ENCODE data around the gene WDR37.

WDR37 gene

GRCh38 chr10:1074748-1075308 lies 18.6 kb downstream of the WDR37 start:
- DNase-seq: no peak

DNA sequence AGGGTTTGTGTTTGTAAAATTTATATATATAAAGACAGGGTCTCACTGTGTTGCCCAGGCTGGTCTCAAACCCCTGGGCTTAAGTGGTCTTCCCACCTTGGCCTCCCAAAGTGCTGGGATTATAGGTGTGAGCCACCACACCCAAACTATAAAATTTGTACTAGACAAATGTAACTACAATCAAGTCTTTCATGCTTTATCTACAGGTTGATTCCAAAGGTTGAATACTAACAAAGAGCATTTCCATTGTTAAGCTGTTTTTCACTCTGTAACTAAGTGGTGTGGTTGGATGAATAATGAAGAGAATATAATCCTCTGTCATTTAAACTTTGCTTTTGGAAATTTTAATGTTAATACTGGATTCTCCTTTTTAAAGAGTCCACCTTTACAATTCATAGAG lies 22.5 kb downstream of the WDR37 start:
- no peak for DNase-seq

DNA sequence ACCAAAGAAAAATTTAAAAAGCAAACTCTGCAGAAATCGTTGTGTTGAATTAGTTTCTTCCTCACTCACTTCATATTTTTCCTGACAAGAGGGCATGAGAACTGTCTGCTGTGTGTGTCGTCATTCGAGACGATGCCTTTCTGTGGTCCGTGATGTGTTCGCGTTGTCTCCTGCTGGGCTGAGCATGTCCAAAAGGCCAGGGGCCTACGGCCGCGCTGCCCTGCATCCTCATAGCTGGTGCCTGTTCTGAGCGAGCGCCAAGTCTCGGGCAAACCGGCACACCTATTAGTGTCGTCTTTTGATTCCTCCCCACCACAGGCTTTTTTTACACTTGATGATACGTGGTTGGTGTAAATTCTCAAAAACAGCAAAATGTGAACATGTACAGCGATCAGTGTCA lies 27.4 kb downstream of the WDR37 start:
- no peak for DNase-seq

DNA sequence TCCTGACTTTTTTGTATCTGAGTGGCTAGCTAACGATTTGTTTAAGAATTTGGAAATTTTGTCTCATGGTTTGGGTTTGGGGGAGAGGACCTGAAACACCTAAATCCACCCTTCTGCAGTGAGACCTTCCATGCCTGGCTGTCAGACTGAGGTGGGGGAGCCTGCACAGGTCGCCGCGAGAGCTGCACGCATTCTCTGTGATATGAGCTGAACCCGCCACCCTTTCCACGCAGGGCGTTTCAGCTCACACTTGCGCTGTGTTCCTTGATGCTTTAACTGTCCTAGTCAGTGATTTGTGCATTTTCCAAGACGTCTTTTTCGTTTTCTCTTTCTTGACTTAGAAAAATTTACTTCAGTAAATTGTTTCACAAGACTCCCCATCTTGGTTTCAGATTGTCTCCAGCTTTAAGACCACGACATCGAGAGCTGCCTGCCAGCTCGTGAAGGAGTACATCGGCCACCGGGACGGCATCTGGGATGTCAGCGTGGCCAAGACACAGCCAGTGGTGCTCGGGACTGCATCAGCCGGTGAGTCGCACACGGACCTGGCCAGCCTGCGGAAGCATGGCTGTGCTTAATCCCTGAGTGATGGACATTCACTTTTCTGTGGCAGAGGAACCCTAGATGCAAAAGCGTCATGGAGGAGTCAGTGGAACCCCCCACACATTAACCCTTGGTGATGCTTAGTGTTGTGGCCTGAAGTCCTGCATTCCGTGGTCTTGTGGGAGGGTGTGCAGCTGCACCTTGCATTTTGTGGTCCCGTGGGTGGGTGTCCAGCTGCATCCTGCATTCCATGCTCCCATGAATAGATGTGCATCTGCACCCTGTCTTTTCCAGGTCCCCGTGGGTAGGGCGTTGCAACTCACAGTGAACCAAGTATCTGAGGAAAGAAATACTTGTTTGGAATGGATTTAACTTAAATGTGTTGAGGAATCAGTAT lies 28.1 kb downstream of the WDR37 start:
- no peak for DNase-seq

DNA sequence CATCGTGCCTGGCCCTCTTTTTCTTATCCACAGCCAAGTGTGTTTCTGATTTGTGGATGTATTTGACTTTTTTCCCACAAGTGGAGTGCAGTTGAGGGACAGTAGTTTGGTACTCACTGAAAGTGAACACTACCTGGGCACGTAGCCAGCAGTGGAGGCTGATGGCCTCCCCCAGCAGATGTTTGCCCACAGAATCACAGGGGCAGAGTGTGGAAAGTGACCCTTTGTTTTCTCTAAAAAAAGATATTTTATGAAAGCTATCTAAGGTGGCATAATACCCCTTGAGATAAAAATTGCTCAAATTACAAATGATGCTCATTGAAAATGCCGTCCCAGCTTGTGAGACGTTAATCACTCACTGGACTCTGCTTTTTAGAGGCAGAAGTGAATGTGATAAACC lies 29.1 kb downstream of the WDR37 start:
- DNase-seq: no peak

- DNase-seq: no peak
Measured at GRCh38 chr10:1086787-1087186, 30.6 kb downstream of the WDR37 start.

GRCh38 chr10:1089017-1089689 lies 33.0 kb downstream of the WDR37 start:
- peak; percentile 17 for DNase-seq

DNA sequence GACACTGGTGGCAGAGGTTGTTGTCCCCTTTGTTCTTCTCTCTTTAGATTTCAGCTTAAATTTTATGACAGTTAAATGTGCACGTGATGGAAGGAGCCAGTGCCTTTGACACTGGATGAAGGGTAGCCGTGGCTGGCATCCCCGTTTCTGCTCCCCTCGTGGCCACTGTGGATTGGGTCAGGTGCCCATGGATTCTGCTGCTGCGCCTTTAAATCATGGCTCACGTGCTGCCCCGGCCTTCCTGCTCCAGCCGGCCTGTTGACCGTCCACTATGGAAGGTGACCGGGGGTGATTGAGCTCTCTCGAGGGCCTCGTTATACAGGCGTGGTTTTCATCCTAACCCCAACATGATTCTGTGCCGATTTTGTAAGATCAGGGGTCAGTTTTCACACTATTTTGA lies 34.5 kb downstream of the WDR37 start:
- no peak for DNase-seq

DNA sequence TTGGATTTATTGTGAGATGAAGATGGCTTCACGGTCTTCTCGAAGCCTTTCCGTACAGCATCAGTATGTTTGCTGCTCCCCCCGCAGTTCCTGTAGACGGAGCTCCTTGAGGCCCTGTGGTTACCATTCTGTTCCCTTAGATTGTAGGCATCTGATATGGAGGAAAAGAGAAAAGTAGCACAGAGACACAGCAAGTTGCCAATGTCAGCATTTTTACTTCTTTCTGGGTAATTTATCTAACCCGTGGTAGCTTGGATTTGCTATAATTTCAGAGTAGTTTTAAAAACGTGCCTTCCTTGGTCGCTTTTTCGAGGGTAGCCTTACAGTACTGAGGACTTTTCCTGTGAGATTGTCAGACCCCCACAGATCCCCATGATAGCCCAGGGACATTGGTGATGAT lies 37.5 kb downstream of the WDR37 start:
- DNase-seq: no peak

- DNase-seq: peak; percentile 83
Measured at GRCh38 chr10:1094112-1095057, 38.2 kb downstream of the WDR37 start.

DNA sequence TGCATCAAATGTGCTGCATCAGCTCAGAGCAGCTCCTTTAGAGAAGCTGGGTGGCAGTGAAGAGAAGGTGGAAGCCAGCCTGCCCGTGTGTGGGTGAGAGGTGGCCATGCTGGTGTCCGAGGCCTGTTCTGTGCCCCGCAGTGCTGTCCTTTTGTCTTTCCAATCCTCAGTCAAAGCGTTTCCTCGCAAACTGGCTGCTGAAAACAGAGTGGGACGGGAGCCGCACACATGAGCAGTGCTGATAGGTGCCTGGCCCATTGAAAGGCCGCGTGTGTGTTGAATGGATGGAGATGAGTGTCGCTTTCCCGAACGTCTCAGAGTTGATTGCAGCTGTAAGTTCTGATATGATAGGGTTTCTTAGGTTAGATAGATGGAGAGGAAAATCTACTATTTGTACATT lies 39.3 kb downstream of the WDR37 start:
- no peak for DNase-seq

DNA sequence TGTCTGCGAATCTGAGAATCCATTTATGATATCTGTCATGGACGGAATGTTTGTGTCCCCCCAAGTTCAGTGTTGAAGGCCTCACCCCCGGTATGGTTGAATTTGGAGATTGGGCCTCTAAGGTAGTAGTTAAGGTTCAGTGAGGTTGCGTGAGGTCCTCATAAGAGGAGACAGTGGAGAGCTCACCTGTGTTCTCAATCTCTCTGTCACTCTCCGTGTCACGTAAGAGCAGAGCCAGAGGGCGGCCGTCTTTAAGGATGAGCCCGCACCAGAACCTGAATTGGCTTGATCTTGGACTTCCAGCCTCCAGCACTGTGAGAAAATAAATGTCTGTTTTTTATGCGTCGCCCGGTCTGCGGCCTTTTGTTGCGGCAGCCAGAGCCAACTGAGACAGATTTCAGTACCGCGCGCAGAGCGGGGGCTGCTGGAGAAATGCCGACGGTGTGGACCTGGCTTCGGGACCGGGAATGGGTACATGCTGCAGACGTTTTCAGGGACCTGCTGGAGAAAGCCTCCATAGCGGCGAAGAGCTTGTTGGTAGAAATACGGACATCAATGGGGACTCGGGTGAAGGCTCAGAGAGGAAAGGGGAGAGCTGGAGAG lies 40.2 kb downstream of the WDR37 start:
- DNase-seq: no peak

- DNase-seq: no peak
Measured at GRCh38 chr10:1097436-1097835, 41.3 kb downstream of the WDR37 start.

GRCh38 chr10:1100143-1100542 lies 44.0 kb downstream of the WDR37 start:
- DNase-seq: no peak

- DNase-seq: no peak
Measured at GRCh38 chr10:1100691-1101368, 44.6 kb downstream of the WDR37 start.

- DNase-seq: no peak
Measured at GRCh38 chr10:1101946-1102345, 45.8 kb downstream of the WDR37 start.

DNA sequence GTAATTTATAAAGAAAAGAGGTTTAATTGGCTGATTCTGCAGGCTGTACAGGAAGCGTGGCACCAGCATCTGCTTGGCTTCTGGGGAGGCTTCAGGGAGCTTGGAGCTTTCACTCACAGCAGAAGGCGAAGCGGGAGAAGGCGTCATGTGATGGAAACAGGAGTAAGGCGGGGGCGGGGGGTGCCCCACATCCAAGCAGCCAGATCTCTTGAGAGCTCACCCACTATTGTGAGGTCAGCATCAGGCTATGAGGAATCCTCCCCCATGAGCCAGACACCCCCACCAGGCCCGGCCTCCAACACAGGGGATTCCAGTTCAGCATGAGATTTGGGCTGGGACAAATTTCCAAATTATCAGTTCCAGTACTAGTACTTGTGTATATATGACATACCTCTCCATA lies 46.2 kb downstream of the WDR37 start:
- peak; percentile 60 for DNase-seq

- DNase-seq: no peak
Measured at GRCh38 chr10:1102831-1103230, 46.6 kb downstream of the WDR37 start.

DNA sequence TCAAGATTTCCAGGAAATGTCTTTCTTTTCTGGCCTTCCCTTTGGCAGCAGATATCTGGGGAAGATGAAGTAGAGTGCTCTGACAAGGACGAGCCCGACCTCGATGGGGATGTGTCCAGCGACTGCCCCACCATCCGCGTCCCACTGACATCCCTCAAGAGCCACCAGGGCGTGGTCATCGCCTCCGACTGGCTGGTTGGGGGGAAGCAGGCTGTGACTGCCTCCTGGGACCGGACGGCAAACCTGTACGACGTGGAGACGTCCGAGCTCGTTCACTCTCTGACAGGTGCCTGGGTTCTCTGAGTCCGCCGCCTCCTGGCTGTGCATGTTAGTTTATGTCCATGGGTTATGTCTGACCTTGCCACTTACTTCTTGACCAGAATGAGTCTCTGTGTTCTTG lies 47.4 kb downstream of the WDR37 start:
- DNase-seq: no peak

- DNase-seq: no peak
Measured at GRCh38 chr10:1104971-1105370, 48.8 kb downstream of the WDR37 start.

DNA sequence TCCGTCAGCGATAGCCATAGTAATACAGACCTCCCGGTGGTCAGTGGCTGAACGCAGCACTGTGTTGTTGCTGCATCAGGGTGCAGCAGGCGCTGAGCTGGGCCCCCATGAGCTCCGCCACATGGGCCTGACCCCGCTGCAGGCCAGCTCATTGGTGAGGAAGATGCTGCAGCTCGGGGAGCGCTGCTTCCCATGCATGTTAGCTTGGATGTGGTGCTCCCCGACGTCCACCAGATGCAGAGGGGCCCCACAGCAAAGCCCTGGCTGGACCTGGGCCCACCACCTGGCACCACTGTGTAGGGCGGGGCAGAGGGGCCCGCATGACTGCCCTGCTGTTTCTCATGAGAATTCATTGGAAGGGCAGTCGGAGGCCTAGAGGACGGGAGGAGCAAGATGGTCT lies 50.8 kb downstream of the WDR37 start:
- no peak for DNase-seq

DNA sequence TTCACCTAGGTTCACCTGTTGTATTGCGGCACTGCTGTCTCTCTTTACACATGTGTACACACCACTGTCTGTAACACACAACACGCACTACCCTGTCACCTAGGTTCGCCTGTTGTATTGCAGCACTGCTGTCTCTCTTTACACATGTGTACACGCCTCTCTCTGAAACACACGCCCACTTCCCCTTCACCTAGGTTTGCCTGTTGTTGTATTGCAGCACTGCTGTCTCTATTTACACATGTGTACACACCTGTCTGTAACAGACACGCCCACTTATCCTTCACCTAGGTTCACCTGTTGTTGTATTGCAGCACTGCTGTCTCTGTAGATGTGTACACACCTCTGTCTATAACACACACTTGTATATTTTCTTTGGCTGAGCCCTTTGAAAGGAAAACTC lies 51.5 kb downstream of the WDR37 start:
- no peak for DNase-seq

Measured in stimulated activated CD8-positive, alpha-beta memory T cell treated with anti-CD3 and anti-CD28 coated beads, Interleukin-4, amount 100 ng/mL, for 48 hours (primary cell).